NOMO-1 treated with DMSO at 0.1 percent for 48 hours (cell line): ENCODE data around the gene MEF2D.

Experiments
- DNase-seq: peaks from one replicate; lab custom pipeline; 2025; ENCODE audit not compliant: unreplicated experiment; lab: John Stamatoyannopoulos, UW

The MEF2D gene

DNA sequence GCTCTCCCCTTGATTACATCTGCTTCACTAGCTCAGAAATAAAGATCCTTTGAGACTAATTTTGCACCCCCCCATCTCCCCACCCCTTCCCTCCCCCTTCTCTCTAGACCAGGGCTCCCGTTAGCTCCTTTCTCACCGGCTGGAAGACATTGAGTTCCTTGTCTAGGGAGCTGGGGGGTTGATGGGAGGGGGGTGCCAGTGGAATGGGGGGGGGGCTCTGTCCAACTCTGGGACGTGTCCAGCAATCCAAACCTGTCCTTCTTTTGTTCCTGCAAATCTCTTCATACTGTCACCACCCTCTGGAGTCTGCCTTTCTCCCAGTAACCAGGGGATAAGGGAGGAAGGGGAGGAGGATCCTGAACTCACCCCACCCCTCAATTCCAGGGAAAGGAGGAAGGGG lies 69.7 kb downstream of the MEF2D start:
- DNase-seq, result no peak

DNA sequence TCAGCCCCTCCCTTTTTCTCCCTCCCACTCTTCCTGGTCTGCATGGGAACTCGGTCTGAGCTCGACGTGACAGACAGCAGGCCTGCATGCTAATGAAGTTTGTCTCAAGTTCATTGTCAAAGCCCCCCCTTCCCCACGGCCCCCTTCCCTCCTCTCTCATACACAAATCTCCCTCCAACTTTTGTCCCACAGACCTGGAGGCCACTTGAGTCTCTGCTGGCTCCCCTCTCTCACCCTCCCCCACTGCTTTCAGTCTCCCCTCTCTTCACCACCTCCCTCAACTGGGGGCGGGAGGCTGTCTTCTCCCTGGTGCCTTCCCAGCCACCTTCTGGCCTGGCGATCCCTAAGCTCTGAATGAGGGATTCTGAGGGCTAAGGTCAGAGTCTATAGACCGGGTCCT lies 70.3 kb downstream of the MEF2D start:
- DNase-seq, result no peak

DNA sequence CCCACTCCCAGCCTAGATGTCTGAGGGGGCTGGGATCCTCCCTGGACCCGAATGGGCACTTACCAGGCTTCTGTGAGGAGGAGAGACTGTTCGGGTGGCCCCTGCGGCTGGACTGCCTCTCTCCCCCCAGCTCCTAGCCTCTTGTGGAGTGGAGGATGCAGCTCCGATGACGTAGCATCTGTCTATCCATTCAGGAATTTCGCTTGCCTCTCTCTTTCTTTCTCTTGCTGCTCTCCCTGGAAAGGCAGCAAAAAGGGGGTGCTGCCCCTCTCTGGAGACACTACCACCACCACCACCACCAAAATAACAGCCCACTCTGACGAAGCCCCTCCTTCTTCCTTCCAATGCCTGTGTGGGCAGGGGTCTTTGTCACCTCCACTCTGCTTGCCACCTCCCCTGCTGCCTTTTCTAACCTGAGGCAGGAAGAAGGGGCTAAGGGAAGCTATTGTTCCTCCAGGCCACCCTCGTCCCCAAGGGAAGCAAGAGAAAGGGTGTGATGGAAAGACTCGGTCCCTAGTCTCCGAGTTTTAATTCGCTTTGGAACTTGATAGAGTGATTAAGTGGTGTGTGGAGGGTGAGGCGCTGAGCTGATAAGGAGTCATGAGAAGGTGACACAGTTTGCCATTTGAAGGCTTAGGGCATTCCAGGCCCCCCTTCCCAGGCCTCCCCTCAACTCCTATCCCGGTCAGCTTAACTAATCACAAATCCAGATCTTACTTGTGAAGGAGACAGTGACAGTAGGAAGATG lies 71.1 kb downstream of the MEF2D start:
- no peak for DNase-seq

DNA sequence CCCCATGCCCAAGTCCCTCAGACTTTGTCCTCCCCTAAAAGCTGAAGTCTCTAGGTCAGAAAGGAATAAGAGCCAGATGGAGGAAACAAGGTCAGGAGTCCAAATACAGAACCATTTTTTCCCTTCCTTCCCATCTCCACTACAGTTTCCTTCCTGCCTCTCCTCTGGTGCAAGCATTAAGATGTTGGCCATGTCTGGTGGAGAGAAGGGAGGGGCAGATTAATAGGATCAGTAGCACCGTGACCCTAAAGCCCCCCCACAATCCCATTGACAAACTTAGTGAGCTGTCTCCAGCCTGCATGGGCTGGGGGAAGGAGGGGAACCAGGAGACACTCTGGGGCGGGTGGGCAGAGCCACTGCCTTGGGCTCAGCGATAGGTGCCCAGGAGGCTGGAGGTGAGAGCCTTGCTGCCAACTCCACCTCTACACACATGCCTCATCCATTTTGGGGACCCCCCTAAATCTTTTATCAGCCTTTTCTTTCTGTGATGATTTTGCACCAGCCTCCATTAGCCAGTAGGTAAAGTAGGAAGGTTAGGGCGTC lies 71.8 kb downstream of the MEF2D start:
- DNase-seq, result no peak

DNA sequence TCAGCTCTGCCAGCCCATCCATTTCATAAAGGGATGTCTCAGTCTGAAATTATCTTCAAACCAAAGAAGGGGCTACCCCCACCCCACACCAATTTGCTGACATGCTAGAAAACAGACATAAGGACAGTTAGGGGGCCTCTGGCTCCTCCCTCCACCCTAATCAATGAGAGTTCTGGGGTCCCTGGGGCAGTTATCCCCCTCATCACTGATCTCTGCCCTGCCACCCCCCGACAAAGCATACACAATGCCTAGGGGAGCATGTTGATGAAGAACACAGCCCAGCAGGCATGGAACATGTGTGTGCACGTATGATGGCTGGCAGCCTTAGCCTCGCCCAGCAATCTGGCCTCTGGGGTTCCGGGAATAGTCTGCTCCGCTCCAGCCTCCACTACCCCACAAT lies 72.6 kb downstream of the MEF2D start:
- no peak for DNase-seq

DNA sequence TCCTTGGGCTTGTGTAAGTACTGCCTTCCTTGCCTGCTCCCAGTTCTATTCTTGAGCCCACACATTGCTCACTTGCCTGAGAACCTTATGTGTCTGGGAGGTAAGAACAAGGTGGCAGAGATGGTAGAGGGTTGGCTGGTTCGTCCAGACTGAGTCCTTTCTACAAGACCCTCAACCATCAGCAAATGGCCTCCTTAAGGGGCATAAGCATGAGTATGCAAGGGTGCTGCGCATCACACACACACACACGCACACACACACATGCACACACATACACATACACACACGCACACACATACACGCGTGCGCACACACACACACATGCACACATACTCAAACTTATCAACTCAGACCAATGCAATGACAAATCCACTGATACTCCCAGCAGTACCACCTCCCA lies 74.6 kb downstream of the MEF2D start:
- no peak for DNase-seq

DNA sequence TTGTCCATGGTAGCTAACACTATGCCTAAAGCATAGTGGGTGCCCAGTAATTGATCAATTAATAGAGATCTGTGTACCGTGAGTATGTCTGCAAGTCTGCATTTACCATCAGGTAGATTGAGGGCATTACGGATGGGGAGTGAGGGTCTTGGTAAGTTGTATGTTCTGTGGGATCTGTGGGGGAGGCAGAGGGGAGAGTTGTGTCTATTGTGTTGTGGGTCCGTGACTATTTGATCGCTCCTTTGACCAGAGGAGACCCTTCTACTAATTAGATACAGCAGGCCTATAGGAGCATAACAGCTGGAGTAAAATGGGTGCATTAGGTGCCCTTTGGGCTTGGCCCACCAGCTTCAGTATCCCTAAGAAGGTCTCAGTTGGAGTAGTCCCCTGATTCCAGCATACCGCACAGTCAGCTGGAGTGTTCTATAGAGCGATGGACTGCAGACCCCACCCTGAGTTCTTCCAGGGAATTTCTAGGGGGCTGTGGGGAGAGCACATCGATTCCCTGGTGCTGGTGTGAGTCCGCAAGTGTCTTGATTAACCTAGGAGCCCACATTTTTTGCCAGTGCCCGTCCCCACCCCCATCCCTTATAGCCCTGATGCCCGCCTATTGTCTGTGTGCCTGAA lies 75.7 kb downstream of the MEF2D start:
- no peak for DNase-seq

DNA sequence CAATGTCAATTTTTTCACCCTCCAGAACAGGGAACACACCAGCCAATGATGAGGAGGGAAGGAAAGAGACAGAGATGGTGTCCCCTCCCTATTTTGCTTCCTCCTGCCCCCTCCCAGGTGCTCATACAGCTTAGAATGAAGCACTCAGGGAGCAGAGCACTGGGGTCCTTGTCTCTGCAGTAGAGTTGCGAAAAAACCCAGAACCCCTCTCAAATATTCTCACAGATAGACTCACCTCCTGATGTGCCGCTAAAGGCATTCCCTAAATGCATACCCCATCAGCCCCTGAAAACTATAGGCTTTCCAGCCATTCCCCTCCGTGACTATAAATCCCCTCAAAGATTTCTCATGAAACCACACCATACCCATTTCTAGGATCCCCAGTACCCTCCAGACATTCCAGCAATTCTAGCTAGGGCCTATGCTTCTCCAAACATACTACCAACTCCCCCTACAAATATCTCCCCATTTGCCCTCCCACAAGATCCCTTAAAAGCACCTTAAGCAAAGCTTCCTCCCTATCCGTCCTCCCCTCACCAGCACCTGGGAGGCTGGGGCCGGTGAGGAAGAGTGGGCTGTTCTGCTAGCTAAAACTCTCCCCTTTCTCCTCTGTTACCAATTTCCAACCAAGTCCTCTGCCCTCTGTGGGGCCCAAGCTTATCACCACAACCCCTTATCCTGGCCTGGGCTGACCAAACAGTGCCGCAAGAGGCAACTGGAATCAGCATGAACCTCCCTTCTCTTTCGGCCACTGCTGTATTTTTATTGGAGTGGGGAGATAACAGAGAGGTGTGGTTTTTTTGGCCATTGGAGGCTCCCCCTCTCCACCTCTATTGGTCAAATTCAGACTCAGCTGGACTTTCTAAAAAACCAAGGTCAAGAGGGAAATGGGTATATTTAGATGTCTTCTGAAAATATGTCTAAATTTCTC lies 76.9 kb downstream of the MEF2D start:
- DNase-seq, result no peak

DNA sequence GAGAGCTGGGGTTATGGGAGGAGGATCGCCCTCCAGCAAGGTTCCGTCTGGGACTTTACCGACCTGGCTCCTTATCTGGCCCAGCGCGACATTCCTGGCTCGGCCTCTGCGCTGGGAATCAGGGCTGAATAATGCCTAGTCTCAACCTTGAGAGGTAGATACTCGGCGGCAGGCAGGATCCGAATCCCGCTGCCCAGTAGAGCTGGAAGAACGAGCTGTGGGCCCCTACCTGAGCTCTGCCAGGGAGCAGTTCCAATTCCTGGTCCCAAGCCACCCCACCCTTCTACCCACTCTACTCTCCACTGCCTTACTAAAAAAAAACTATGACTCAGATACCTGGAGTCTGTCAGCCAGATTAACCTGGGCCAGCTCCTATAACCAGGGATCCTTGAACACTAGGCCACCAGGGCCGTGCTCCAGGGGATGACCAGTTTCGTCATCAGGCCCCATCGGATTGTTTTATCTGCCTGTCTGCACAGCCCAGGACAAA lies 77.9 kb downstream of the MEF2D start:
- DNase-seq, result no peak

DNA sequence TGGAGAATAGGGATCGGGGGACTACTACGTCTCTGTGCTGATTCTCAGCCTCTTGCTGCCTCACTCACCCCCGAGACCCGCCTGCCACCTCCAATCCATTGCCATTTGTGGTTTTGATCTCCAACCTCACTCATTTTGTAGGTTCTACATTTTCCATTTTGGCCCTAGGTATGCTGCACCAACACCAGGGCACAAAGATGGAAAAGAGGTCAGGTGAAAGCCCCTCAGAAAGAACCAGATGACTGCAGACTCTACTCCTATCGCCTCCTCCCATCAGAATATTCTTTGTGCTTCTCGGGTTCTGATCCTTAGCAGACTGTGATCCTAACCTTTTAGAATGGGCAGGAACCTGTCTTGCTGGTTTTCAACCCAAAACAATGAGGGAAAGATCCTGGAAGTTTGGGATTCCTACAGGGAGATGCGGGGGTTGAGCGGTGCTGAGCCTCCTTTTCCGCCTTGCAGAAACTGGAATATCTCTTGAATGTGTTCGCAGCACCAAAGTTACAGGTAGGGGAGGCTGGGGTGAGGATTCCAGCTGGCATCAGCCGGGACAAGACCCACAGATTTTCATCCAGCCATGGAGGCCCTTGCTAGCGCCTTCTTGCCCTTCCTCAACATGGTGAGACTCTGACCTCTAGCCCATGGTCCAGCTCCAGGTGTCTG lies 78.5 kb downstream of the MEF2D start:
- no peak for DNase-seq

DNA sequence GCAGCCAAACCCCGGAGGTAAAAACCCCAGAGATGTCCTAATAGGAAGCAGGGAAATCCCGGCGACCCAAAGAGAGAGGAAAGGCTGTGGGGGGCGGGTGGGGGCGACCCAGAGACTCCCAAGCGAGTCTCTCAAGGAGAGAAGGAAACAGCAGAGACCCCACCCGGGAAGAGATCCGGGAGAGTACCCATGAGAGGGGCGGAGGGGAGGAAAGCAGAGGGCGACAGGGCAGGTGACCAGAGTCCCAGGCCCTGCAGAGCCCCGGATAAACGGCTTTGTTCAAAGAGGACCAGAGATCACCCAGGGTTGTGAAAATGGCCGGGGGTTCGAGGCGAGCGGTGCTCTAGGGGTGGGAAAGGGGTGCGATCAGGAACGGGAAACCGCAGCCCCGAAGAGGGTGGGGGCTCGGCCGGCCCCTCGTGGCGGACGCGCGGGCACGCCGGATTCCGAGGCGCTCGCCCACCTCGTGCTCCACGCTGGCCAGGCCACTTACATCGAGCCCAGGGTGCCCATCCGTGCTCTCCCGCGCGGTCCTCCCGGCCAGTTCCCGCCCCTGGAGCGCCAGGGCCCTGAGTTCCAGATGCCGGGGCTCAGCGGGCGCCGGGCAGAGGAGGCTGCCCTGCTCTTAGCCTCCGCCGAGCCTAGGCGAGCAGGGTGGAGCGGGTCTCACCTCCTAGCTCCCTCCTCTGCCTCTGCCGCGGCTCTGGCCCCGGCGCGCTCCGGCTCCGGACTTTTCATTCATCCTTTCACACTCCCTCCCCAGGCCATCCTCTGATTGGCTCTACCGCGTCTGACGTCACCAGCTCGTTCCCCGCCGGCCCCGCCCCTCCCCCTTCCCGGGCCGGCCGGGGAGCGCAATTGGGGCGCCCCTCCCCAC lies 79.3 kb downstream of the MEF2D start:
- DNase-seq, result peak; percentile 26

DNA sequence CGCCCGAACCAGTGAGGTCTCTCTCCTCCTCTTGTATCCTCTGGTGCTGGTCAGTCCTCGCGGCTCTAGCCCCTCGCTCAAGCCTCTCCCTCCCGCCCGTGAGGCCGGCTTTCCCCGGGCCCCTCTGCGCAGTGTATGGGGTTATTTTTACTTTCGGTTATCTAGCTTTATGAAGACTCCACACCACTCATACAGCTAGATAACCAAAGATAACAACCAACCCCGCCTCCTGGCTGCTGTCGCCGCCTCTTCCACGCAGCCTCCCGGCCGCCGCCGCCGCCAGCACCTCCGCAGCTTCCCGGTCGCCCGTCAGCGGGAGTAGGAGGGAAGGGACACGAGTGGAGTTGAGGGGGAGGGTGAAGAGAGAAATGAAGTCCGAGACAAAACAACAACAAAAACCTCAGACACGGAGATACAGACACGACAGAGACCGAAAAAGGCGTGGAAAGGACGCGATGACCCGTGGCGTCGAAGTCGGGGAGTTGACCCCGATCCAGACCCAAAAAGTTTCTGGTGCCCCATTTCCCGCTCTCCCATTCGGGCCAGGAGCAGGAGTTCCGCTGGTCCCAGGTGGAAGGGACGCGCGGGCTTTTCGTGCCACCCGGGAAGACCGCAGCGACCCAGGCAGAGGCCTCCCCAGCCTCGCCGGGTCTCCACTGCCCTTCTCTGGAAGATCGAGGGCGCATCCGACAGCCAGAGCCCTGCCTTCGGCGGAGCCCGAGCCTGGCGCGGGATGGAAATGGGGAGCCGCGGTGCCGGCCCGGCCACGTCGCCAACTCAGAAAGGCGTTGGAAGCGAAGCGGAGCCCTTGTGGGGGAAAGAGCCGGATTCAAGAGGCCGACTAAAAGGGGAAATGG lies 80.1 kb downstream of the MEF2D start:
- peak; percentile 60 for DNase-seq

DNA sequence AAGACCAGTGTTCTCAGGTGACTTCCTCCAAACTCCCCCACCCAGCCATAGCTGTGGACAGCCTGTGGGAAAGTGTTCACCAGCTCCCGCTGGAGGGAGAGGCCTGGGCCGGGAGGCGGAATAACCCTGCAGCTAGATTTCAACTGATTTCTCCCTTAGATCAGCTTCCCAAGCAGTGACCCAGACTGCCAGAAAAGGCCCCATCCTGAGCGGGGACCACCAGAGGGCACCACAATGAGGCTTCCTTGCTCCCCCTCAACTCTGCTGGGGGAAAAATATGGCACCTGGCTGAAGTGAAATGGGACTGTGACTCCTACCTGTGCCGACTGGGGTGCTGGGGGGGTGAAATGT lies 80.7 kb downstream of the MEF2D start:
- no peak for DNase-seq

DNA sequence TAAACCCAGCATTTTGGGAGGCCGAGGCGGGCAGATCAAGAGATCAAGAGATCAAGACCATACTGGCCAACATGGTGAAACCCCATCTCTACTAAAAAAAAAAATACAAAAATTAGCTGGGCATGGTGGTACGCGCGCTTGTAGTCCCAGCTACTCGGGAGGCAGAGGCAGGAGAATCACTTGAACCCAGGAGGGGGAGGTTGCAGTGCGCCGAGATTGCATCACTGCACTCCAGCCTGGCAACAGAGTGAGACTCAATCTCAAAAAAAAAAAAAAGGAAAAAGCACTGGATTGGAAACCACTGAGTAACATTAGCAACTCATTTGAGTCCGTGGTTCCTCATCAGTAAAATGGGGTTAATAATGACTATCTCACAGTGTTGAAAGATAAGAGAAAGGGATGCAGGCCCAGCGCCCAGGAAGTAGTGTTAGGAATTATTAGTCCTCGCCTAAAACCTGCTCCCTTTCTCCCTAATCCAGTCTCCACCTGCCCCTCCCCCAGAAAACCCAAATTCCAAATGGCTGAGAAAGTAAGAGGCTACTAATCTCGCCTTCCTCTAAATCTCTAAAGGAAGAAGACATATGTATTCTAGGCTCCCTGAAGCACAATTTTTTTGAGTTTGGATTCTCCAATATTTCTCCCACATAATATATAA lies 82.0 kb downstream of the MEF2D start:
- no peak for DNase-seq

DNA sequence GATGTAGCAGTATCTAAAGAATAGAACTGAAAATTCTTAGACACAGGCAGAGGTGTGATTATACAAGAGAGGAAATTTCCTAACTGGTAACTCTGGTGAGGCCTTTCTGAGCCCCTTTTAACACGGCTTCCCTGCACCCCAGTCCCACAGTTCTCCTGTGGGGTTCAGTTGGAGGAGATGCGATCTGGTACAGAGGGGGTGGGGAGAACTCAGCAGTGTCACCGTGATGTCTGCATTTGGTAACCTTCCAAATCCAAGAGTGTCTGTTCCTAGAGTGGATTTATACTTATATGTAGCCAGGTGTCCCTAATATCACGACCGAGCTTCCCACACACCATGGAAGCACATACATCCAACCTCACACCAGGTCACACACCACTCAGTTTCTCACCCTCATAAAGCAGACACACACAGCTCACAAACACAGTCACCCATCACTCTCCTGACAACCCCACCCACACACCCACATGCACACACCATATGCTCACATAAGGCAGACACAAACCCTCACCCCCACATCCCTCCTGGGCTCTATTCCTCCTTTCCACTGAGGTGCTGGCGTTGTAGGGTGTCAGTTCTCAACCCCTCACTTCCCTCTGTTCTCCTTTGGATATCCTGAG lies 83.1 kb downstream of the MEF2D start:
- DNase-seq, result no peak

DNA sequence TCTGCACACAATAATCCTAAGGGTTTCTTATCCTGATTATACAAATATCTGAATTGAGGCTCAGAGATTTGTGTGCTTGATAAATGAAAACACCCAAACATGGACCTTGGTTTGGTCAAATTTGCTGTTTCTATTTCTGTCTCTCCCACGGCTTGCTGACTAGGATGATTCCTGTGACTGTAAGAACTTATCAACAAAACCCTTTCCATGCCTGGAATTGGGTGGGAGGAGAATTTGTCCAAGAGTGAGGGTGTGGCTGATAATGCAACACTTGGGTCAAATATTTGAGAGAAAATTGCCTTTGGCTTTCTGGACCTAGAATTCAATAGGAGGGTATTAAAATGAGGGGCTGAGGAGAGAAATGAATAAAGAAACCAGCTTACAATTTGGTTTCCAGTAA lies 83.6 kb downstream of the MEF2D start:
- DNase-seq, result no peak

DNA sequence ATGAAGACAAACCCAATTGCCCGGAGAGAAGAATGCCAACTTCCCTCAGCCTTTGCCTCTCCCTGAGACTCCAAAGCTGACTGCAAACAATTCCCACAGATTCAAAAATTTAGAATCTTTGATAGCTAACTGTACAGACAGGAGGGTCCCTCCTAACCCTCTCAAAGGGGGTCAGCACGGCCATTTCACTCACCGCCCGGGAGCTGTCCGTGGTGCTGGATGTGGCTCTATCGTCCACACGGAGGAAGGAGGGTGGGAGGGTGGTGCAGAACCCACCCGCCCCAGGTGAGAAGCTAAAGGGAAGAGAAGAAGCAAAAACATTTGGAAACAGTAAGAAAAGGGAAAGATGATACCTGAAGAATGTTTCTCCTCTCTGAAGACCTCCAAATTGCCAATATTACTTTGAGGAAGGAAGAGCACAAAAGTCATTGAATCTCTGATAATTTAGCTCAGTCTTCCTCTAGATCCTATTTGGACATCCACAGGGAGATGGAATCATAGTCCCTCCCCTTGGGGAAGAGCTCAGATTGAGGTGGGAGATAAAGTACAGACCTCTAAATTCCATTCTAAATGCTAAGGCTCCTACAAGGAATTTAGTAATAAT lies 86.0 kb downstream of the MEF2D start:
- DNase-seq, result no peak
